ENCODE results near the gene SLC8A3.

SLC8A3 gene

GRCh38 chr14:70171726-70172125 is 17.0 kb downstream of the SLC8A3 start:
- DNase-seq: no peak

- DNase-seq: no peak
Observed at GRCh38 chr14:70170976-70171375, 17.8 kb downstream of the SLC8A3 start.

GRCh38 chr14:70168406-70168805 is 20.3 kb downstream of the SLC8A3 start:
- no peak for DNase-seq

DNA sequence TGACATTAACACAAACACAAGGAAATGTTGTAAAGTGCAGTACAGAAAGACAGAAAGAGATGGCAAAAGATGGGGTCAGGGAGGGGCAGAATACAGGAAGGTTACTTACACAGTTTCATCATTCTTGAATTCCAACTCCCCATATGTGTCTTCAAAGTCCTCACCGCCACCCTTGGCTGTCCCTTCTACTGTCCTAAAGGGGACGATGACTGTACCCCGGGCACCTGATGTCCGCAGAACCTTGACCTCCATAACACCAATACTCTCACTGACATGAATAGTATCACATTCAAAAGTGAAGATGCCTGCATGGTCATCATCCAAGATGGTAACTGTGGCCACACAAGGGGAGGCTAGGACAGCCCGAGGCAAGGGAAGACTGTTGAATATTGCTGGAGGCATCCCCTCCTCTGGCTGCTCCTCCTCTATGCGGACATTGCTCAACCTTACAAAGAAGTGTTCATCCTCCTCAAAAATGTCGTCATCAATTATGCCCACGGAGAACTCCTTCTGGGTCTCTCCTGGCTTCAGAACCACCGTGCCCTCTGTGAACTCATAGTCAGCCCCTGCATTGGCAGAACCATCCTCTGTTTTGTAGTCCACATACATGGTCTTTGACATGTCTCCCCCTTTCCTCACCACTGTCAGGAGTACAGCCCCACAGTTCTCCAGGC is 22.1 kb downstream of the SLC8A3 start:
- no peak for DNase-seq

- DNase-seq: no peak
Observed at GRCh38 chr14:70162358-70162757, 26.4 kb downstream of the SLC8A3 start.

GRCh38 chr14:70156592-70156991 is 32.2 kb downstream of the SLC8A3 start:
- DNase-seq: no peak

GRCh38 chr14:70152704-70153103 is 36.0 kb downstream of the SLC8A3 start:
- DNase-seq: no peak

- no peak for DNase-seq
Observed at GRCh38 chr14:70152081-70152480, 36.7 kb downstream of the SLC8A3 start.

DNA sequence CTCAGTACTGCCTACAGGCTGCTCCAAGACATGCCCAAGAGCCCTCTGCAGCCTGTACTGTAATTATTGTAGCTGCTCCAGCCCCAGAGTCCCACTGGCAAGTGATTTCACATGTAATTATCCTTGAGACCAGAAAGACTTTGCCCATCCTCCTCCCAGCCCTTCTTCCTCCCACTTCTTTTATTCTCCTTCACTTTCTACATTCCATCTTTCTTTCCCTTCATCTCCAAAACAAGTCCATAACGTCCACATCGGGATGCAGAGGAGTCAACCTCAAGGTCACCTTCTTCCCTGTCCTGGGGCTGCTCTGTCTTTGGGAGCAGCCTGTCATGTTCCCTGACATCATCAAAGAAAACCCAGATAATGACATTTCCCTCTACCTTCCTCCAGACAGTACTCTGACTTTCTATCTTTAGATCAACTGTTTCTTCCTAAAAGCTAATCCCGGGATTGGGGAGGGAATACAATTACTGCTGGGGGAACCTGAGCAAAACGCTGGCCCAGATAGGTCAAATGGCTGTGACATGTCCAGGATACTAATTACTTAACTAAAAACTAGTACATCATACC is 39.1 kb downstream of the SLC8A3 start:
- no peak for DNase-seq

DNA sequence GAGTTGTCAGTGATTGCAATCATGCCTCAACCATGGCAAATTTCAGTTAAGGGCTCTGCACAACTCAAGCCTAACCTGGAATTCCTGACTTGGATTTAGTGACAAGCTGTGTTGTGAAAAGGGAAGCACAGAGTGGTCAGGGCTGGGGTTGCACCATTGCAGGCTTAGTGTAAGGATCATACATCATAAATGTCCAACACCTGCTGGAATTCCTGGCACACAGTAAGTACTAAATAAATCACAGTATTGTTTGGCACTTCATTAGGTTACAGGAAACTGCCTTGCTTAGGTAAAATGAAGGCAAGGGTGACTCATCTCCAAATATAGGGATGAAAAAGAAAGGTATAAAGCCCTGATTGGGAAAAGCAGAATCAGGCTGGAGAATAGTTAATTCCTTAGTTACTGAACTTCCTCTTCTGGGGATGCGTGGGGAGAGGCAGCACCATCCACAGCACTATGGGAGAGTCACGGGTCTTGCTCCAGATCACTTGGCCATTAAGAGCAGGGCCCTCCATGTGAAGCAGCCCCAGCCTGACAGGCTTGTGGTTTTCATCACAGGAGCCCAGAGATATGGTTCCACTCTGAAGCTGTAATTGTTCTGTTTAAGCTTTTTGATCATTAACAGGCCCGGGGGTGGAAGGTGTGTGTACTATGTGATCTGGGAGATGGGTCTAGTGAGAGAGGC is 39.7 kb downstream of the SLC8A3 start:
- no peak for DNase-seq

GRCh38 chr14:70148351-70148750 is 40.4 kb downstream of the SLC8A3 start:
- DNase-seq: no peak

DNA sequence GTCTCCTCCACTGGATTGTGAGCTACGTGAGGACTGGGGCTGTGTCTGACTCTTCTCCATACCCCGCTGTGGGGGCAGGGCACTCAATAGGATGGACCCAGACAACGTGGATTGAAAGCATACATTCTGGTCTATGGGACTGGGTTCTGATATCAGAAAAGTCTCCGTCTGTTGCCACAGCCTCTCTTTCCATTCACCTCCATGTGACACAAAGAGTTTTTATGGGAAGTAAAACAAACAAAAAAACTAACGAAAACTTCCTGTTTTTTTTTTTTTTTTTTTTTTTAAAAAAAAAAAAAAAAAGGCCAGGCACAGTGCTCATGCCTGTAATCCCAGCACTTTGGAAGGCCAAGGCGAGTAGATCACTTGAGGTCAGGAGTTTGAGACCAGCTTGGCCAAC is 44.7 kb downstream of the SLC8A3 start:
- DNase-seq: no peak

DNA sequence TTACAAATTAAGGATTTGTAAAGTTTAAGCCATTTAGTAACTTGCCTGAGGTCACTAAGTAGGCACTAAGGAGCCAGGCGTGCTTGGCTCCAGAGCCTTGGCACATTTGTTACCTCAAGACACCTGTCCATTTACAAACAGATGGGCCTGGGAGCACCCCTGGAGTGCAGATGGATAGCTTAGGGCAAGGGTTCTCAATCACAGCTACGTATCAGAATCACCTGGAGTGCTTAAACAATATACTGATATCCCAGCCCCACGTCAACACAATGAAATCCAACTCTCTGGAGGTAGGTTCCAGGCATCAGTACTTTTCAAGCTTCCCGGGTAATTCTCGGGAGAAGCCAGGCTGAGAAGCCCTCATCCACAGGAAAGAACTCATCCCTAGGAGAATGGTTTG is 45.4 kb downstream of the SLC8A3 start:
- DNase-seq: no peak

DNA sequence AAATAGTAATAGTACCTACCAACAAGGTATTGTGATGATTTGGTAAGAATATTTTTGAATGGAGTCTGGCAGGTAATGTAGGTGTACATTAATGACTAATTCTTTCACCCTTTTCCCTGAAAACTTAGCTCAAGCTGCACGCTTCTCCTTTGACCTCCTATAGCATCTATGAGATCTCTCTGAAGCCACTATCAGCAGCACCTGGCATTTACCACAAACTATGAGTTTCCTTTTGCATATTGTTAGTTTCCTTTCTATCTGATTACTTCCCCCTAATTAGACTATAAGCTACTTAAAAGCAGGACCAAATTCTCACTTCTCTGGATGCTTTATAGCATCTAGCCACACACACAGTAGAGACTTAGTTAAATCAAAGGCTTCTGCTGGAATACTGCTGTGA is 48.1 kb downstream of the SLC8A3 start:
- no peak for DNase-seq

GRCh38 chr14:70139384-70139783 is 49.4 kb downstream of the SLC8A3 start:
- DNase-seq: no peak

DNA sequence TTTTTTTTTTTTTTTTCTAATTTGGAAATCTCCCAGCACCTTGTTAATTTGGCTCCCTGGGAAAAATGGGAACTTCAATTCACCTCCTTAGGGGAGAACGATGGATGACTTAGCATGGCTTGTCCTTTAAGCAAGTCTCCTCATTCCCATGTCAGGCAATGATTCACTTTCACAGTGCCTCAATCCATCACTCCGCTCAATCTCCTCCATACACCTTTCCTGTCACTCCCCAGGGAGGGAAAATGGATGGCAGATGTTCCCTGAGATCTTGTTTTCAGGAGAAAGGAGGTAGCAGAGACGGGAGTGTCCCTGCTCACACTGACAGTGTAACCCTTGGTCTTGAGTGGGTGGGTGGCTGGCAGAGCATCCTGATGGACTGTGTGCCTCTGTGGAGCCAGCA is 51.0 kb downstream of the SLC8A3 start:
- DNase-seq: no peak

DNA sequence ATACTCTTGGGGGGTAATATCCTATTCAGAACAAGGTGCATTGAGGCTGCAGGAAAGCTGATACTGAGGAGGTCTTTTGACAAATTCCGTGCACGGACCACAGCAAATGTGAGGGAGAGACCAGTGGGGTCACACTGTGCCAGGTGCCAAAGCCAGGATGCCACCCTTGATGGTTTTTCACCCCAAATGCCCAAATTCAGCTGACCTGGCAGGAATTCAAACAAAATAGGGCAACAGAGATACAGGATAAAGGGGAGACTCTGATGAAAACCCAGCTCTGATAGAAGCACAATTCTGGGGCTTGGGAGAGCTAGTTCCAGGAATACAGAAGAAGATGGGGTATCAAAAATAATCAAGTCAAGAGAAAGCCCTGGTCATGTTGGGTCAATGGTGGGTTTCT is 55.3 kb downstream of the SLC8A3 start:
- DNase-seq: no peak

DNA sequence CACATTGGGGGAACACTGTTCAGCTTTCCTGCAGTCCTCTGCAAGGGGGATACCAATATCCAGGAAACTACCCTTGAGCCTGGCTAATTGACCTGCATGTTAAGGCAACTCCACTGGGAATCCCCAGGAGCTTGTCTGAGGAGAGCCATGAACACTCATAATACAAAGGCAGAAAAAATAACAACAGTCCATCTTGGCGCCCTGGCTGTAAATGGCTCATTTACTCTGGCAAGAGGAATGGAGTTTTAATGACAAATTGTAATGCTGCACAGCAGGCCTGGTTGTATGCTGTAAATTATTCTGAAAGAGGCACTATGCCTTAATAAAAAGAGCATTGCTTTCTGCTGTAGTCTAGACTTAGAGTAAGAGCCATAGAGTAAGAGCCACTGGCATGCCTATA is 58.3 kb downstream of the SLC8A3 start:
- DNase-seq: no peak

DNA sequence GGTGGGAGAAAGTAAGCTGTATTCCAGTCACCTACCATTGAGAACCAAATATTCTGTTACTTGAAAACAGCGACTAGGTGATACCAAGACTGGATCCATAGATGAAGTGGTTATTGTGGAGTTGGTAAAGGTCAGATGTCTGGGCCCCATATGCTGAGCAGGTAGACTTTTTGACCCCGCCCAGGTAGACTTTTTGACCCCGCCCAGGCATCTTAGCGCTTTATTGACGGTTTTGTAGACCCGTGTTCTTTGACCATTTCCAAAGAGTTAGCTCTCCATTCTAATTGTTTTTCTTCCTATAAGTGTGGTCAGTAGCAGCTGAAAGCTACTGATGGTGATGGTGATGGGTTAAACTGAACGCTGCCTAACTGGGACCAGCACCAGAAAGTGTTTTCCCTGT is 61.6 kb downstream of the SLC8A3 start:
- DNase-seq: no peak

GRCh38 chr14:70123796-70124195 is 65.0 kb downstream of the SLC8A3 start:
- DNase-seq: no peak

GRCh38 chr14:70121521-70121920 is 67.2 kb downstream of the SLC8A3 start:
- no peak for DNase-seq

DNA sequence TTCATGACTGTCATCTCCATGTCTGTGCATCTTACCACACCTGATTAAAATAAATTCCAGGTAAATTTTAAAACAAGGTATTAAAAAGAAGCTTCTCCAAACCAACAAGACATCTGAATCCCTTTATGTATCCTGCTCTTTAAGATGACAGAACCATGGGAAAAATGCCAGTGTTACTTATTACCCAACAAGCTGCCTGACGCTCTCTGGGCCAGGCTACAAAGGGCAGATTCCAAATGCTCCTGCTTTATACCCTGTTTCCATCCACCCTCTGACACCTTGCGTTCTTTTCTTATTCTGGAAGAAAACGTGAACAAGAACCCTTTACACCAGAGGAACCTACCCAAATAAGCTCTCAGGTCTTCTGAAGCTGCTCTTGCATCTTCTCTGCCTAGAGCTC is 70.7 kb downstream of the SLC8A3 start:
- no peak for DNase-seq

- DNase-seq: no peak
Observed at GRCh38 chr14:70116278-70116677, 72.5 kb downstream of the SLC8A3 start.

DNA sequence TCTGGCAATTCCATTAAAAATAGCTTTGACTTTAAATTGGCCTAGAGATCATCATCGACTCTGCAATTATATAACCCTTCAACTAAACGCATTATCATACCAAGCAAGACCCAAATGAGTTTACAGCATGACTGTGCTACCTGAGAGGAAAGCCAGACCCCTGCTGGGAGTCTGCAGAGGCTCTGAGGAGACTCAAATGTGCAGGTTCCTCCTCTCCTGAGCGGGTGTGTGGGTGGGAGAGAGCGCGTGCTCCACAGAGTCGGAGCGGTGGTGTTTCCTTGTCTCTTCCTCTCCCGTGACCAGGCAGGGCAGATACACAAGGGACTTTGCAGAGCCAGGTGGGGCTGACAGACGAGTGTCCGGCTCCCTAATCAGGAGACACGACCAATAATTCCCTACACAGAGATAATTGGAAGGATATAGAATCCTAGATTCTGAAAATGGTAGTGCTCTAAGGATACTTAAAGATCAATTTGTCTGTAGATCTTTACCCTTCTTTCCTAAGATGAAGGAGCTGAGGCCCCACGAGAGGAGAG is 74.1 kb downstream of the SLC8A3 start:
- DNase-seq: no peak

Data from stimulated activated naive CD4-positive, alpha-beta T cell treated with Interleukin-2 at 50 U/mL for 16 hours (primary cell).